ENCODE data around the gene TCF7L1.

DNA sequence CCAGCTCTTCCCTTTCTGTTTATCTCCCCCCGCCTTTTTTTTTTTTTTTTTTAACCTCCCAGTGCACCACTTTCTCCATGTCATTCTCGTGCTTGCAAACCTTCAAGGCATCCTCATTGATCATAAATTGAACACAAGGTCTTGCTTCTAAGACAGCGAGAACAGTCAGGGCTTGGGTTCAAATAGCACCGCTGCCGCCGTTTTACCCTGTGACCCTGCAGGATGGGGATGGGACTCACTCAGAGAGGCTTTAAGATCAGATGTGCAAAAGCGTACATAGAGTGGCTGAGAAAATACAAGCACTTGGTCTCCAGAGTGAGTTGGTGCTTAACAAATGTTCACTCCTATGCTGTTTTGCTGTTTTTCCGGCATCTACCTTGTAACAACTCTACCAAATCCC, 93.6 kb downstream of the TCF7L1 start:
- TF ChIP-seq POLR2A (IDR thresholded peaks at IDR 0.05; ENCODE audit: low read length) (no peak), GATA1 (IDR thresholded peaks at IDR 0.05; ENCODE audit: low read depth, low read length) (no peak)

Measured in erythroblast (primary cell).